ENCODE measurements around the gene PTPRJ.

- no peak for TF ChIP-seq CTCF (IDR thresholded peaks at IDR 0.05; ENCODE audit: poor library complexity, severe bottlenecking)
- TF ChIP-seq EP300 (conservative IDR thresholded peaks at IDR 0.05; ENCODE audit: poor library complexity, severe bottlenecking) = no peak
- no peak for TF ChIP-seq TAF1 (IDR thresholded peaks at IDR 0.05; ENCODE audit: low read depth)
- no peak for TF ChIP-seq POLR2AphosphoS5 (IDR thresholded peaks at IDR 0.05)
- no peak for TF ChIP-seq EZH2 (IDR thresholded peaks at IDR 0.05; ENCODE audit: borderline replicate concordance, insufficient read depth, low read length, poor library complexity, severe bottlenecking)
- no peak for TF ChIP-seq RAD21 (conservative IDR thresholded peaks at IDR 0.05)
Observed at GRCh38 chr11:48095779-48096470, 115.6 kb downstream of the PTPRJ start.
